Muscle layer of colon (tissue), 2 donors: ENCODE measurements around the gene NFATC4.

ENCODE experiments used
- H3K27ac ChIP-seq: one replicate; pipeline ENCODE4 v1.7.0; 2013; ENCODE audit warnings: low read depth, mild to moderate bottlenecking, low read length, moderate library complexity
- H3K27me3 ChIP-seq, 2 donors: one replicate each; pipeline ENCODE4 v1.7.0; 2013; ENCODE audit warnings: low read length in 2 of 2, mild to moderate bottlenecking in 2 of 2; ENCODE audit not compliant: insufficient read depth in 2 of 2, control insufficient read depth in 1 of 2
- H3K36me3 ChIP-seq: one replicate; pipeline ENCODE4 v1.7.0; 2013; ENCODE audit warnings: mild to moderate bottlenecking, low read length; ENCODE audit not compliant: insufficient read depth
- H3K4me1 ChIP-seq: one replicate; pipeline ENCODE4 v1.7.0; 2013; ENCODE audit warnings: mild to moderate bottlenecking, low read length; ENCODE audit not compliant: insufficient read depth
- H3K4me3 ChIP-seq, 2 donors: one replicate each; pipeline ENCODE4 v1.7.0; 2013; ENCODE audit warnings: low read length in 2 of 2, low read depth in 1 of 2, mild to moderate bottlenecking in 1 of 2, moderate library complexity in 1 of 2
- H3K9ac ChIP-seq: one replicate; pipeline ENCODE4 v1.7.0; 2013; ENCODE audit warnings: low read length
- H3K9me3 ChIP-seq: one replicate; pipeline ENCODE4 v1.7.0; 2013; ENCODE audit warnings: mild to moderate bottlenecking, low read length
- donor health status: abdominal sarcoma.
- donor health status: Adenocarcinoma of cecum.

NFATC4 gene

GRCh38 chr14:24407608-24408325 is 39.8 kb downstream of the NFATC4 start:
- peaks cover 14% of the 10 kb centered on the region for H3K36me3 ChIP-seq
- H3K27me3 ChIP-seq: no peaks in the 10 kb centered on the region
- H3K27ac ChIP-seq: no peak overlapping the region
- H3K9me3 ChIP-seq: no peaks in the 10 kb centered on the region
- no peak overlapping the region for H3K9ac ChIP-seq
- H3K4me3 ChIP-seq: no peak overlapping the region
- H3K4me1 ChIP-seq: peaks cover 14% of the 10 kb centered on the region

DNA sequence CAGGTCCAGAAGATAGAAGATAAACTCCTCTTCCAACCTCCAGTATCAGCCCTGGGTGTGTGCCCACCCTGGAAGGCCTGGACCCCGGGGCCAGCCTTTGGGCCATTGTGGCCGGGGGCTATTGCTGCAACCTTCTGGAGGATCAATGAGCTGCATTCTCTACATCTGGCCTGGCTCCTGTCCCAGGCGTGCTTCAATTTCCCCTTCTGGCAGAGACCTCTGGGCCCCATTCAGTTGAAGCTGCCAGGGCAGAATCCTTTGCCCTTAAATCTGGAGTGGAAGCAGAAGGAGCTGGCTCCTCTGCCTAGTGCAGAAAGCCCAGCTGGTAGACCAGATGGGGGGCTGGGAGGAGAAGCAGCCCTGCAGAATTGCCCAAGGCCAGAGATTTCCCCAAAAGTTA is 40.8 kb downstream of the NFATC4 start:
- Histone ChIP-seq H3K27me3 (no peaks in the 10 kb centered on the region), H3K4me1 (peaks cover 4% of the 10 kb centered on the region), H3K27ac (no peak overlapping the region), H3K9ac (no peak overlapping the region), H3K9me3 (no peaks in the 10 kb centered on the region), H3K36me3 (peaks cover 18% of the 10 kb centered on the region), H3K4me3 (no peak overlapping the region)

GRCh38 chr14:24409192-24409591 is 41.2 kb downstream of the NFATC4 start:
- no peaks in the 10 kb centered on the region for H3K9me3 ChIP-seq
- no peak overlapping the region for H3K27ac ChIP-seq
- no peak overlapping the region for H3K4me3 ChIP-seq
- peaks cover 22% of the 10 kb centered on the region for H3K36me3 ChIP-seq
- no peaks in the 10 kb centered on the region for H3K27me3 ChIP-seq
- H3K9ac ChIP-seq: no peak overlapping the region
- no peaks in the 10 kb centered on the region for H3K4me1 ChIP-seq

DNA sequence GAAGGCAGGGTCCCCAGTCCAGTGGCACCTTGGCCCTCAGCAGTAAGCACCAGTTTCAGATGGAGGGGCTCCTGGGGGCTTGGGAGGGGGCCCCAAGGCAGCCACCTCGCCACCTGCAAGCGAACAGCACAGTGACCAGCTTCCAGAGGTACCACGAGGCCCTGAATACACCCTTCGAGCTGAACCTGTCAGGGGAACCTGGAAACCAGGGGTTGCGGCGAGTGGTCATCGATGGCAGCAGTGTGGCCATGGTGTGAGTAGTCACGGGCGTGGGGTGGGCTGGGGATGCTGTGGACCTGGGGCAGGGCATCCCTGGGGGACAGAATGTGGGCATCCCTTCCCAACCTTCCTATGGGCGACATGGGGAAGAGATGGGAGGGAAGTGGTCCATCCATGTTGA is 42.0 kb downstream of the NFATC4 start:
- H3K4me1 ChIP-seq: no peaks in the 10 kb centered on the region
- H3K36me3 ChIP-seq: peaks cover 23% of the 10 kb centered on the region
- H3K27ac ChIP-seq: no peak overlapping the region
- H3K9ac ChIP-seq: no peak overlapping the region
- no peaks in the 10 kb centered on the region for H3K9me3 ChIP-seq
- H3K4me3 ChIP-seq: no peak overlapping the region
- H3K27me3 ChIP-seq: no peaks in the 10 kb centered on the region

- Histone ChIP-seq H3K9me3 (no peaks in the 10 kb centered on the region), H3K9ac (no peak overlapping the region), H3K27me3 (no peaks in the 10 kb centered on the region), H3K4me3 (no peak overlapping the region), H3K4me1 (no peaks in the 10 kb centered on the region), H3K27ac (no peak overlapping the region), H3K36me3 (peaks cover 24% of the 10 kb centered on the region)
Measured at GRCh38 chr14:24411443-24412389, 43.7 kb downstream of the NFATC4 start.

DNA sequence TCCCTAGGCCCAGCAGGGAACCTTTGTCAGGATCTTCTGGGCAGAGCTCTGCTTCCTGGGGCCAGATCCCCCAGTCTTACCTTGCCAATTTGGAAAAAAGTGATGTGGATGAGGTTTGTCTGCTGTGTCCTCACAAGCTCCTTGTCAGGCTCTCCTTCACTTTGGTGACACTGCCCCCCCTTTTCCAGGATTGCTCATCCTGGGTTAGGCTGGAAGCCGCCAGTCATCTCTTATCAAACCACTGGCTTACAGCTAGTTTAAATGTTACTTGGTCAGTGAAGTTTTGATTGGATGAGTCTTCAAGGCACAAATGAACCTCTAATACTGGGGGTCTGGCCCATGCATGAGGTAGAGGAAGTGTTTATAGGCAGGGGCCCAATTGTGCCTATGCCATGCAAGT is 46.1 kb downstream of the NFATC4 start:
- Histone ChIP-seq H3K27ac (no peak overlapping the region), H3K9me3 (no peaks in the 10 kb centered on the region), H3K9ac (no peak overlapping the region), H3K4me3 (no peak overlapping the region), H3K36me3 (peaks cover 14% of the 10 kb centered on the region), H3K27me3 (no peaks in the 10 kb centered on the region), H3K4me1 (peaks cover 7% of the 10 kb centered on the region)

GRCh38 chr14:24414732-24415420 is 46.9 kb downstream of the NFATC4 start:
- H3K27ac ChIP-seq: no peak overlapping the region
- H3K9ac ChIP-seq: no peak overlapping the region
- no peaks in the 10 kb centered on the region for H3K27me3 ChIP-seq
- H3K36me3 ChIP-seq: peaks cover 14% of the 10 kb centered on the region
- H3K4me3 ChIP-seq: no peak overlapping the region
- H3K4me1 ChIP-seq: peaks cover 8% of the 10 kb centered on the region
- no peaks in the 10 kb centered on the region for H3K9me3 ChIP-seq

DNA sequence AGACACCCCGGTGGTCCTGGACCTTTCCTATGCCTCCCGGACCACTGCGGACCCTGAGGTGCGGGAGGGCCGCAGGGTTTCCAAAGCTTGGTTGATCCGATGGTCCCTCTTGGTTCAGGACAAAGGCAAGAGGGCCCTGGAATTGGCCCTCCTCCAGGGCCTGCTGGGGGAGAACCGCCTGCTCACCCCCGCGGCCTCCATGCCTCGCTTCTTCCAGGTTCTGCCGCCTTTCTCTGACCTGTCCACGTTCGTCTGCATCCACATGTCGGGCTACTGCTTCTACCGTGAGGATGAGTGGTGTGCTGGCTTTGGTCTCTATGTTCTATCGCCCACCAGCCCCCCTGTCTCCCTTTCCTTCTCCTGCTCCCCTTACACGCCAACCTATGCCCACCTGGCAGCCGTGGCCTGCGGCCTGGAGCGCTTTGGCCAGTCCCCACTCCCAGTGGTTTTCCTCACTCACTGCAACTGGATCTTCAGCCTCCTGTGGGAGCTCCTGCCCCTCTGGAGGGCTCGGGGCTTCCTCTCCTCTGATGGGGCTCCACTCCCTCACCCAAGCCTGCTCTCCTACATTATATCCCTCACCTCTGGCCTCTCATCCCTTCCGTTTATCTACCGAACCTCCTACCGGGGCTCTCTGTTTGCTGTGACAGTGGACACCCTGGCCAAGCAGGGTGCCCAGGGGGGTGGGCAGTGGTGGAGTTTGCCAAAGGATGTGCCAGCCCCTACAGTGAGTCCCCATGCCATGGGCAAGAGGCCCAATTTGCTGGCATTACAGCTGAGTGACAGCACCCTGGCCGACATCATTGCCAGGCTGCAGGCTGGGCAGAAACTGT is 47.7 kb downstream of the NFATC4 start:
- Histone ChIP-seq H3K36me3 (peaks cover 14% of the 10 kb centered on the region), H3K9me3 (no peaks in the 10 kb centered on the region), H3K4me1 (peaks cover 8% of the 10 kb centered on the region), H3K27ac (no peak overlapping the region), H3K9ac (no peak overlapping the region), H3K27me3 (no peaks in the 10 kb centered on the region), H3K4me3 (no peak overlapping the region)

GRCh38 chr14:24416254-24416931 is 48.4 kb downstream of the NFATC4 start:
- Histone ChIP-seq H3K27me3 (no peaks in the 10 kb centered on the region), H3K9ac (no peak overlapping the region), H3K4me1 (peaks cover 8% of the 10 kb centered on the region), H3K4me3 (no peak overlapping the region), H3K27ac (no peak overlapping the region), H3K36me3 (peaks cover 14% of the 10 kb centered on the region), H3K9me3 (no peaks in the 10 kb centered on the region)

GRCh38 chr14:24416932-24417619 is 49.1 kb downstream of the NFATC4 start:
- Histone ChIP-seq H3K9ac (no peak overlapping the region), H3K4me1 (peaks cover 8% of the 10 kb centered on the region), H3K36me3 (peaks cover 14% of the 10 kb centered on the region), H3K9me3 (no peaks in the 10 kb centered on the region), H3K27me3 (no peaks in the 10 kb centered on the region), H3K27ac (no peak overlapping the region), H3K4me3 (no peak overlapping the region)
